DMS 273 treated with DMSO at 0.1 percent for 48 hours (cell line): ENCODE results near the gene MYL12B.
A peak's percentile ranks its signal among the peaks of the same experiment; 100 is the strongest.
"Not testable (repeated sequence)": the region's sequence is repeated elsewhere in the genome, so short reads cannot be mapped to it uniquely, and the experiment has no call there.

Experiments used
- DNase-seq: peaks from one replicate; lab custom pipeline; 2025; lab: John Stamatoyannopoulos, UW

MYL12B gene

DNA sequence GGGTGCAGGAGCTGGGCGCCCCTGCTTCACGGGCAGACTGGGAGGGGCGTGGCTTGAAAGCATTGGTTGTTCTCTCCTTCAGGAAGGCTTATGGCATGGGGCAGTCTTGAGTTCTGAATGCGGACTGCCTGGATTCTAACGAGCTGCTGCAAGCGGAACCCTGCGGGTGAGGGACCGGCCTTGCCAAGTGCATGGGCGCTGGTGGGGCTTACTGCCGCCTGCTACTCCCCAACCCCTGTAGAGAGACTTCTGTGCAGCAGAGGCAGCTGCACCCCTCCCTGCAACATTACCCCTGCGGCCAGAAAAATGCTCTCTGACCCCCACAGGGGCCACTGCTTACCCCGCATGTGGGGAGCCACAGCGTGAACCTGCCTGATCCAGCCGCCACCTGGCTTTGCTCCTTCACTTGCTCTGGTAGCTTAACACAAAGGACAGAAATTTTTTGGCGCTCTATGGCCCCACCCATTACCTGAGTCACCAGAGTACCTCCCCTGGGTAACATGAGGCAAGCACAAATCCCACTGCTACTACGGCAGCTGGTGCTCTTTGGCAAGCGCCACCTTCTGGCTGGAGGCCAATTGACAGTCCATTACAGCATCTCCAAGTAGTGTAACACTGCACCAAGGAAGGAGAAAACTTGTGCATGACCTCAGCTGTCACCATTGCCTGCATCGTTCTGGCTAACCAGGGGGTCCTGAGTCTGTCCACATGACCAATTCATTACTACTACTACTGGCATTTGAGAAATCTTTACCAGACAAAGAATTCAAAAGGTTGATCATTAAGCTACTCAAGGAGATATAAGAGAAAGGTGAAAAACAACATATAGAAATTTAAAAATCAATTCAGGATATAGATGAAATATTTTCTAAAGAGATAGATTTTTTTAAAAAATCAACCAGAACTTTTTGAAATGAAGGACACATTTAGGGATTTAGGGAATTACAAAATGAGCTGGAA, 35.4 kb downstream of the MYL12B start:
- peak; percentile 92 for DNase-seq

DNA sequence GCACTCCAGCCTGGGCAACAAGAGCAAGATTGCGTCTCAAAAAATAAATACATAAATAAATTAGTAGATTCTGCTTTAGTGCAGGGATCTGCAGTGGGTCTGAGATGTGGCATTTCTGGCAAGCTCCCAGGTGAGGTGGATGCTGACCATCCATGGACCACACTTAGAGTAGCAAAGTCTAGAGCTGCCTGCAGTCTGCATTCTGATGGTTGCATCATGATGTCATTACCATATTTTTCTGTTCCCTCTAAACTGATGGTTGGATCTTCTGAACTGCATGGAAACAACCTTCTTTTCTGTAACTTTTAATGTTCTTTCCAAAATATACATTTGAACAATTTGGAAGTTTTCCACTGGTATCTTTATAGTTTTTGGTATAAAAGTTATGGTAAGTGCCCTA, 42.9 kb downstream of the MYL12B start:
- no peak for DNase-seq

DNA sequence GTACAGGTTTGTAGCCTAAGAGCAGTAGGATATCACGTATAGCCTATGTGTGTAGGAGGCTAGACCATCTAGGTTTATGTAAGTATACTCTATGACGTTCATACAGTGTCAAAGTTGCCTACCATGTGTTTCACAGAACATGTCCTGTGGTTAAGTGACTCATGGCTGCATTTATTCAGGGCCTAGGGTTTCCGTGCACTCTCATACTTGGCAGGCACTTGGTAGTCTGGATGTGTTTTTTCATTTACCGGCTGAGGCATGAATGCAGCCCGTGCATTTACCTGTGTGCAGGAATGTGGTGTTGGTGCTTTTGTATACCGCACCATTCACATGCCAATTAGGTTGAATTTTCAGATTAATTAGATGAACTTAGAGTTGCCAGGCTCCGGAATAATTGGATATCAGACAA, 43.4 kb downstream of the MYL12B start:
- DNase-seq, result no peak

DNA sequence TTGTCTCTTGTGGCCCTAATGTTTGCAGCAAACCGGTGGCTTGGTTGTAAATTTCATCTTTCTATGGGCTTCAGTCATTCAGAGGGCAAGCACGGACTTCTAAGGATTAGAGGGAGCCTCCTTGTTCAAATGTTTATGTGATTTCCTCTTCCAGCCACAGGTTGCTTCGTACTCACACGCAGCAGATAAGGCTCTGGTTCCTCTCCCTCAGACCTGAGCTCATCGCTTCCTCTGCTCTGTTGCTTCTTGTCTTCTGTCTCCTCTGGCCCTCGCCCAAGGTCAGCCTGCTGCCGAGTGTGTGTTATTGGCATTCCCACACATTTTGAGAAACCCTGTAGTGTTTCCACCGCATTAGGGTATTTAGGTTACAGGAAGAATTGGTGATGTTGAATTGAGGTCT, 44.0 kb downstream of the MYL12B start:
- no peak for DNase-seq

DNA sequence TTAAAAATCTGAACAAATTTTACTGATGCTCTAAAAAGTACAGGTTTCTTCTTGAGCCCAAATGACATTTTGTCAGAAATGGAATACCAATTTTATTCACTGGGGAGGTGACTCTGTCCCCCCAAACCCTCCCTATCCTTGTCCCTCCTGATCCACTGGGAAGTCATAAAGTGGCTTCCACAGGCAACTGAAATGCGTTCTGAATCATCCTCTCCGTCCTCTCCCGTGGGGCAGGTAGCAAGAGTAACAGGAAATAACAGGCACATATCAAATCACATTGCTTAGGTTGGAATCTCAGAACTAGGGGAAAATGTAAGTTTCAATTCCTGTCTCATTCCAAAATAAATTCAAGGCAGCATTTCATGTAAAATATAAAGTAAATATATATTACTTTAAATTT, 44.5 kb downstream of the MYL12B start:
- DNase-seq, result no peak

DNA sequence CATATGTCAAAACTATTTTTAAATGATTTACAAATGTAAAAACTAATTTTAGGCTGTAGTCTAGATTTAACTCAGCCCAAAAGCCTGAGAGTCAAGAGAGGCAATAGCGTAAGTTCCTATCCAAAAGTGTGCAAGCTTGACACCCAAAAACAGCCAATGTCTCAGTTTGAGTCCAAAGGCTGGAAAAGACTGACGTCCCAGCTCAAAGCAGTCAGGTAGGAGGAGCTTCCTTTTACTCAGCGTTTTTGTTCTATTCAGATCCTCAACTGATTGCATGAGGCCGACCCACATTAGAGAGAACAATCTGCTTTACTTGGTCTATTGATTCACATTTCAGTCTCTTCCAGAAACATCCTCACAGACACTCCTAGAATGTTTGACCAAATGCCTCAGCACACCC, 51.8 kb downstream of the MYL12B start:
- DNase-seq, result no peak

DNA sequence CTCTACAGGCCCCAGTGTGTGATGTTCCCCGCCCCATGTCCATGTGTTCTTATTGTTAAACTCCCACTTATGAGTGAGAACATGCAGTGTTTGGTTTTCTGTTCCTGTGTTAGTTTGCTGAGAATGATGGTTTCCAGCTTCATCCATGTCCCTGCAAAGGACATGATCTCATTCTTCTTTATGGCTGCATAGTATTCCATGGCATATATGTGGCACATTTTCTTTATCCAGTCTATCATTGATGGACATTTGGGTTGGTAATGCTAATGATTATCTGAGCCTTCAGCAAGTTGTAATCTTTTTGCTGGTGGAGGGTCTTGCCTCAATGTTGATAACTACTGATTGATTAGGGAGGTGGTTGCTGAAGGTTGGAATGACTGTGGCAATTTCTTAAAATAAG, 53.4 kb downstream of the MYL12B start:
- DNase-seq, result not testable (repeated sequence)

DNA sequence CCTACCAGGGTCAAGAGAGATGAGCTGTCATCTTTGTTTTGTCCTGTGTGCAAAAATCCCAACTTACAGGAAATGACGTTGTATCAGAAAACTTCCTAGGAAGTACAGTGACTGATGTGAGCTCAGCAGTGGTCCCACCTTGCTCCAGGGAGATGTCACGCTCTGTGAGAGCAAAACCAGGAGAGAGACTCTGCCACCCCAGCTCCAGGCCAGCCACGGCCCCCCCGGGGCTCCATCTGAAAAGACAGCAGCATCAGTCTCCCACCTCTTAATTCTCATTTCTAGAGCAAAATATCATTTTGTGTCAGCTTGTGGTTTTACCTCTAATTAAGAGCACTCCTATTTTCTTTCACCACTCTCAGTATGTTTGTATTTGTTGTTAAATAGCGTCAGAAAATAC, 57.5 kb downstream of the MYL12B start:
- DNase-seq, result no peak

DNA sequence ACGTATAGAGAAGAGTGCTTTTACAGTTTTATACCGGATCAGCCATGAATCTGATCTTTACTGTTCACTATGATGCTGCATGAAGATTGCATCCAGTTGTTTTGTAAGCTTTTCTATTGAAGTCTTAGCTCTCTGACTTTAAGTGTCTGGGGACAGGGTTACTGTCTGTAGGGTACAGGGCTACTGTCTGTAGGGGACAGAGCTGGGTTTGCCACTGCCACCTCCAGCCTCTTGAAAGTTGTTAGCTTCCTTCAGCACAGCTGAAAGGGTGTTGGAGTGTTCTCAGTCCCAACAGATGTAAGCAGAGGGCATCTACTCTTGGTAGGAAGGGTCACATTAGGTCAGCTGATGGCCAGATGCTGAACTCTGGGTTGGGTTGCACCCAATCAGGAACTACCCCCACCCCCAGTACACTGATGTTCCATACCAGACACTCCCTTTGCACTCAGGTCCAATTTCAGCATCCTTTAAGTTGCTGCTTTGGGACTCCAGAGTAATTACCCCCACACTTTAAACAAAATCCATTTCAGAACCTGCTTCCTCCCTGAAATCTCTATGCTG, 58.0 kb downstream of the MYL12B start:
- no peak for DNase-seq

DNA sequence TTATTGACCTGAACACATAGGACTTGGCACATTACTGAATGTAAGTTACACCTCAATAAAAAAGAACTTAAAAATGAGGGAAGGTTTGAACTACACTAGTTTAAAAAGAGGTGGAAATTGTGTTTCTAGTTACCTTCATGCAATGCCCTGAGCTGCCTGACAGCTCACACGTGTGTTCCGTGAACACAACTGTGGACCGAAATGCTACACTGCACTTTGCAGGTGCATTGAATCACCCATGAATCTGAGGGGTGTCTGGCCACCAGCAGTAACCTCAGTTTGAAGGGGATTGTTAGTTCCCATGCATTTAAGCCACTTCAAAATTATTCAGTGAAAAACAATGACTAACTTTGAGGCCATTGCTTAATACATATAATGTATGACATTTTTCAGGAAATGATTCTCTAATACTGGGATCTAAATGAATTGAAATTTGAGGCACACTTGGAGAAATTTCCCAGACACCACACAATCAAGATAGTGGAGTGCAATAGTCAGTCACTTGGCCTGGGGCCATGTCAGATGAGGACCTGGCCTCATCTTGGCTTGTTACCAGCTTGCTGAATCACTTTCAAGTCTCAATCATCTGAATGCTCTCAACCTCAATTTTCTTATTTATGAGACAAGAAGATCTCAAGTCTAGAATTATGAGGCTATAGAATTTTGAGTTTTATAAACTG, 59.3 kb downstream of the MYL12B start:
- peak; percentile 37 for DNase-seq

DNA sequence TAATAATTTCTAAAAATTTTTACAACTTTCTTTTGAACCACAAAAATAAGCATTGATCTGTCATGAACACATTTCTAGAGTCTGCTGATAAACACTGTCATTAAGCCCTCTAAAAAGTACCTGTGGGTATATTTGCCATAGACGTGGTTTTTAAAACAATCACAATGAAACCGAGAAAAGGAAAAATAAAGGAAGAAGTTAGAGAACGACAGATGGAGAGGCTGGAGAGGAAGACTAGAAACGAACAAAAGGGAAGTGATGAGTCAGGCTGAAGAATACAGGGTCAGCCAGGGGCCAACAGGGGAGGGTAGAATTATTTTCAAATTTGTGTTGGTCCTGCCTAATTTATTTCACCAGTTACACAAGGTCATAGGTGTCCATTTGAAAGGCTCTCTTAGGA, 62.0 kb downstream of the MYL12B start:
- DNase-seq, result no peak
